ENCODE data around the gene DUS3L.

The DUS3L gene

DNA sequence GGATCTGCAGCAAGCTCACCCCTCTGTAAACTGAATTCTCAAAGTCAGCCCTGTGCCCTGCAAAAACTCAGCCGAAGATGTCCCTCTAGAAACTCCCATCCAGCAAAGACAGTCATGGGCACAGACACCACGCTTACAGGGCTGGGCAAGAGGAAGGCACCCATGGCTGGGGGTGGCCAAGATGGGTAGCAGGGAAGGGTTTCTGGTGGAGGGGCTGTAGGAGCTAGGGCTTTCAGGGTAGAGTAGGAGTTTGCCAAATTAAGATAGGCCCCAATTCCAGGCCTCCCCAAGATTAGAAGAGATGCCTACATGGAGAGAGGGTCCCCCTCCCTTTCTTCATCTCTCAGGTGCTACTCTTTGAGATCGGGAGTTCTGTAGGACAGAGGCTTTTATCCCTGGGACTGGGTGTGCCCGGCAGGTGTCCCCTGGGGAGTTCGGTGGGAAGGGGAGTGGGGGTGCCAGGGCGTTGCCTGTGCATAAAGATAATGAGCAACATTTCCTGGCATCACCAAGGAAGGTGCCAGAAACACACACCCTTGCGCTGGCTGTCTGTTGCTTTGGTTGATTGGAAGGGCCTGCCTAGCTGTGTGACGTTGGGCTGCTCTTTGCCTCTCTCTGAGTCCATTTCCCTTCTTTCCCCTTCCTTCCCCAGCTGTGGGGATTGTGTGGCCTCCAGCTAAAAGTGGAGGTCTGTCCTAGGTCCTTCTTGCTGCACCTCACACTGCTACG, 23.3 kb upstream of the DUS3L start:
- Histone ChIP-seq H3K4me3 (replicated peaks; ENCODE audit: insufficient read depth, low read length) (no peak overlapping the region), H3K27ac (replicated peaks) (no peak overlapping the region), H3K27me3 (ENCODE audit: insufficient read depth, poor library complexity, severe bottlenecking) (peaks cover 6% of the 10 kb centered on the region)
- DNase-seq (ENCODE audit: low read depth in 1 of 2, low spot score in 1 of 2) = no peak
- TF ChIP-seq POLR2AphosphoS5 (IDR thresholded peaks at IDR 0.05; ENCODE audit: low read depth) = no peak
- TF ChIP-seq, protein P1, sequence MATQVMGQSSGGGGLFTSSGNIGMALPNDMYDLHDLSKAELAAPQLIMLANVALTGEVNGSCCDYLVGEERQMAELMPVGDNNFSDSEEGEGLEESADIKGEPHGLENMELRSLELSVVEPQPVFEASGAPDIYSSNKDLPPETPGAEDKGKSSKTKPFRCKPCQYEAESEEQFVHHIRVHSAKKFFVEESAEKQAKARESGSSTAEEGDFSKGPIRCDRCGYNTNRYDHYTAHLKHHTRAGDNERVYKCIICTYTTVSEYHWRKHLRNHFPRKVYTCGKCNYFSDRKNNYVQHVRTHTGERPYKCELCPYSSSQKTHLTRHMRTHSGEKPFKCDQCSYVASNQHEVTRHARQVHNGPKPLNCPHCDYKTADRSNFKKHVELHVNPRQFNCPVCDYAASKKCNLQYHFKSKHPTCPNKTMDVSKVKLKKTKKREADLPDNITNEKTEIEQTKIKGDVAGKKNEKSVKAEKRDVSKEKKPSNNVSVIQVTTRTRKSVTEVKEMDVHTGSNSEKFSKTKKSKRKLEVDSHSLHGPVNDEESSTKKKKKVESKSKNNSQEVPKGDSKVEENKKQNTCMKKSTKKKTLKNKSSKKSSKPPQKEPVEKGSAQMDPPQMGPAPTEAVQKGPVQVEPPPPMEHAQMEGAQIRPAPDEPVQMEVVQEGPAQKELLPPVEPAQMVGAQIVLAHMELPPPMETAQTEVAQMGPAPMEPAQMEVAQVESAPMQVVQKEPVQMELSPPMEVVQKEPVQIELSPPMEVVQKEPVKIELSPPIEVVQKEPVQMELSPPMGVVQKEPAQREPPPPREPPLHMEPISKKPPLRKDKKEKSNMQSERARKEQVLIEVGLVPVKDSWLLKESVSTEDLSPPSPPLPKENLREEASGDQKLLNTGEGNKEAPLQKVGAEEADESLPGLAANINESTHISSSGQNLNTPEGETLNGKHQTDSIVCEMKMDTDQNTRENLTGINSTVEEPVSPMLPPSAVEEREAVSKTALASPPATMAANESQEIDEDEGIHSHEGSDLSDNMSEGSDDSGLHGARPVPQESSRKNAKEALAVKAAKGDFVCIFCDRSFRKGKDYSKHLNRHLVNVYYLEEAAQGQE (IDR thresholded peaks at IDR 0.05; ENCODE audit: insufficient replicate concordance, low read depth) = no peak
- TF ChIP-seq, protein P2, sequence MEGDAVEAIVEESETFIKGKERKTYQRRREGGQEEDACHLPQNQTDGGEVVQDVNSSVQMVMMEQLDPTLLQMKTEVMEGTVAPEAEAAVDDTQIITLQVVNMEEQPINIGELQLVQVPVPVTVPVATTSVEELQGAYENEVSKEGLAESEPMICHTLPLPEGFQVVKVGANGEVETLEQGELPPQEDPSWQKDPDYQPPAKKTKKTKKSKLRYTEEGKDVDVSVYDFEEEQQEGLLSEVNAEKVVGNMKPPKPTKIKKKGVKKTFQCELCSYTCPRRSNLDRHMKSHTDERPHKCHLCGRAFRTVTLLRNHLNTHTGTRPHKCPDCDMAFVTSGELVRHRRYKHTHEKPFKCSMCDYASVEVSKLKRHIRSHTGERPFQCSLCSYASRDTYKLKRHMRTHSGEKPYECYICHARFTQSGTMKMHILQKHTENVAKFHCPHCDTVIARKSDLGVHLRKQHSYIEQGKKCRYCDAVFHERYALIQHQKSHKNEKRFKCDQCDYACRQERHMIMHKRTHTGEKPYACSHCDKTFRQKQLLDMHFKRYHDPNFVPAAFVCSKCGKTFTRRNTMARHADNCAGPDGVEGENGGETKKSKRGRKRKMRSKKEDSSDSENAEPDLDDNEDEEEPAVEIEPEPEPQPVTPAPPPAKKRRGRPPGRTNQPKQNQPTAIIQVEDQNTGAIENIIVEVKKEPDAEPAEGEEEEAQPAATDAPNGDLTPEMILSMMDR (IDR thresholded peaks at IDR 0.05; ENCODE audit: insufficient read depth, low read length) = no peak
- no peak for TF ChIP-seq SPI1 (IDR thresholded peaks at IDR 0.05; ENCODE audit: borderline replicate concordance, low read depth)
- TF ChIP-seq GABPA (IDR thresholded peaks at IDR 0.05; ENCODE audit: low read depth) = no peak

DNA sequence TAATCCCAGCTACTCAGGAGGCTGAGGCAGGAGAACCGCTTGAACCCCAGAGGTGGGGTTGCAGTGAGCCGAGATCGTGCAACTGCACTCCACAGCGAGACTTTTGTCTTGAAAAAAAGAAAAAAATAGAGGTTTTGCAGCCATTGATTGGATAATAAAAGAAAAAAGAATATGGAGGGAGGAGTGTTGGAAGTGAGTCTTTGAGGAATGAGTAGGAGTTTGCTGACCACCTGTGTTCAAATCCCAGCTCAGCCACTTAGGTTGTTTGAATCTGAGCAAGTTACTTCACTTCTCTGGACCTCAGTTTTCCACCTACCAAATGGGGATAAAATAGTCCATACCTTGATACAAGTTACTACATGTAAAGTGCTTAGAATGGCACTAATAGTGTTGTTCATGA, 20.2 kb upstream of the DUS3L start:
- TF ChIP-seq SPI1 (IDR thresholded peaks at IDR 0.05; ENCODE audit: borderline replicate concordance, low read depth) = no peak
- TF ChIP-seq, protein P1 (IDR thresholded peaks at IDR 0.05; ENCODE audit: insufficient replicate concordance, low read depth) = no peak
- no peak overlapping the region for H3K4me3 ChIP-seq (replicated peaks; ENCODE audit: insufficient read depth, low read length)
- H3K27me3 ChIP-seq (ENCODE audit: insufficient read depth, poor library complexity, severe bottlenecking) = peaks cover 9% of the 10 kb centered on the region
- no peak for DNase-seq (ENCODE audit: low read depth in 1 of 2, low spot score in 1 of 2)
- H3K27ac ChIP-seq (replicated peaks) = no peak overlapping the region

DNA sequence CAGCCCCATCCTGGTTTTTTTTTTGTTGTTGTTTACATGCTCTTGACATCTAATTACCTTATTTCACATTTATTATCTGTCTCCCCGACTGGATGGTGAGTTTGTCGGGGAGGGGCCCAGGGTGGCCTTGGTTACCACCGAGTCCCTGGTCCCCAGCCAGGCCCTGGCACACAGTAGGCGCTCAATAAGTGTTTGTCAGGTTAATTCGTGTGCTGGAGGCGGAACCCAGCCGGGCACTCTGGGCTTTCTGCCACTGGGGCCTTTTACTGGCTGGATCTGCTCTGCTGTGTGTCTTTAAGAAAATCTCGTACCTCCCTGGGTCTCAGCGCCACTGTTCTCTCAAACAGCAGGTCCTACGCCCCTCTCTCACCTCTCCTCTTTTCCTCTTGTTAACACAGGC, 18.5 kb upstream of the DUS3L start:
- peaks cover 17% of the 10 kb centered on the region for H3K27me3 ChIP-seq (ENCODE audit: insufficient read depth, poor library complexity, severe bottlenecking)

More for the DNA sequence above, 18.5 kb upstream of the DUS3L start:
- TF ChIP-seq POLR2AphosphoS5 (IDR thresholded peaks at IDR 0.05; ENCODE audit: low read depth) (no peak), SPI1 (IDR thresholded peaks at IDR 0.05; ENCODE audit: borderline replicate concordance, low read depth) (no peak), GABPA (IDR thresholded peaks at IDR 0.05; ENCODE audit: low read depth) (no peak)
- TF ChIP-seq, protein P2 (IDR thresholded peaks at IDR 0.05; ENCODE audit: insufficient read depth, low read length) = no peak
- TF ChIP-seq, protein P1 (IDR thresholded peaks at IDR 0.05; ENCODE audit: insufficient replicate concordance, low read depth) = no peak
- H3K4me3 ChIP-seq (replicated peaks; ENCODE audit: insufficient read depth, low read length) = no peak overlapping the region
- no peak for DNase-seq (ENCODE audit: low read depth in 1 of 2, low spot score in 1 of 2)
- H3K27ac ChIP-seq (replicated peaks) = peak overlapping the region; percentile 23; the same call in 1 of the 2 replicates

Measured in HL-60 (cell line).